Stimulated activated CD4-positive, alpha-beta T cell treated with anti-CD3 and anti-CD28 coated beads, Interleukin-12 subunit alpha, Interleukin-12 subunit beta, amount 100 ng/mL, for 48 hours (primary cell): ENCODE data around the gene AFF4.

Experiments
- DNase-seq, 3 donors: peaks; one replicate each; pipeline ENCODE4 v3.0.0-alpha.2; 2020; ENCODE audit warnings: low read depth in 2 of 3, low spot score in 1 of 3

AFF4 gene

GRCh38 chr5:132827943-132828673, 135.3 kb downstream of the AFF4 start:
- DNase-seq: no peak

DNA sequence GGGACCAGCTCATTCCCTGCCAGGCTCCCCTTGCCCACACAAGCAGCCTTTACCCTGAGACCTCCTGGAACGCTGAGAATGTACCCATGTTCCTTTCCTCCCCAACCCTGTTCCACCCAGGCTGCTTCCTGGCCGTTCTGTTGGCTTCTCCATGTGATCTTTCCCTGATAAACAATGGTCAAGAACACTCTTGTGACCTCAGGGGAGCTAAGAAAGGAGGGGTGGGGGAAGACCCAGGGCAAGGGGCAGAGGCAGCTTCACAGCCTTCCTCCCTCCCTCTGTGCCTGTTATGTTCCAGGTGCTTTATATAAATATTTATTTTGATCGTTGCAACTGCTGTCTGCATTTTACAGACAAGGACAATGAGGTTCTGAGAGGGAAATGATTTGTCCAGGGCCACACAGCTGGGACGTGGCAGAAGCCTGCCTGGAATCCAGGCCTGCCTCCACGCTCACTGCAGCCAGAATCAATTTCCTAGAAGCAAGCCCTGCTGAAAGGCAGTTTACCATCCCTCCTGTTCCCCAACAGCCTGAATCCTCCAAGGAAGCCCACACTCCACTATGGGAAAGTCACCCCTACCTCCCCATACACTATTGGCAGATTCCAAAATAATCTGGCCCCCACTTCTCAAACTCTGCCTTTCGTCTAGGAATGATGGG, 136.9 kb downstream of the AFF4 start:
- no peak for DNase-seq

DNA sequence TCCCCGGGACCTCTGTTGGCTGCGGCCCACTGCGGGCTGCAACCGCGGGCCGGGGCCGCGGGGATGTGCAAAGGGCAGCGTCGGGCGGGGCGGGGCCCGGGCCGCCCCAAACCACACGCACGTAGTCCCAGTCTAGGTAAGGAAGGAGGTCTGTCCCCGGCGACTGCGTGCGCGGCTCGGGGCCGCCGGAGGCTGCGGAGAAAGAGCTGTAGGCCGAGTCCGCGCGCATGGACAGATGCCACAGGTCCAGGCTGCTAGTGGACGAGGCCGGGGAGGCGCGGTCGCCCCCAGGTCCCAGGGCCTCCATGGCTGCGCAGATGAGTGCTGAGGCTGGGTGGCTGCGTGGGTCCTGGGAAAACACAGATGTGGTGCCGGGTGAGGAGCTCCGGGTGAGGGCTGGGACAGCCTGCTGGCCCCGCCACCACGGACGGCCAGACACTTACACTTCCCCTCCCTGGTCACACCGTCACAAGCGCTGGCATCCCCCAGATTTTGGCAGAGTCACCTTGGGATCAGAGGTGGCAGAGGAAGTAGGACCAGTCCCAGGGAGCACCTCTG, 137.5 kb downstream of the AFF4 start:
- no peak for DNase-seq
